Measurements from ENCODE around the gene VPS4B.

GRCh38 chr18:63387861-63388260 lies 34.4 kb downstream of the VPS4B start:
- TF ChIP-seq, protein P1, sequence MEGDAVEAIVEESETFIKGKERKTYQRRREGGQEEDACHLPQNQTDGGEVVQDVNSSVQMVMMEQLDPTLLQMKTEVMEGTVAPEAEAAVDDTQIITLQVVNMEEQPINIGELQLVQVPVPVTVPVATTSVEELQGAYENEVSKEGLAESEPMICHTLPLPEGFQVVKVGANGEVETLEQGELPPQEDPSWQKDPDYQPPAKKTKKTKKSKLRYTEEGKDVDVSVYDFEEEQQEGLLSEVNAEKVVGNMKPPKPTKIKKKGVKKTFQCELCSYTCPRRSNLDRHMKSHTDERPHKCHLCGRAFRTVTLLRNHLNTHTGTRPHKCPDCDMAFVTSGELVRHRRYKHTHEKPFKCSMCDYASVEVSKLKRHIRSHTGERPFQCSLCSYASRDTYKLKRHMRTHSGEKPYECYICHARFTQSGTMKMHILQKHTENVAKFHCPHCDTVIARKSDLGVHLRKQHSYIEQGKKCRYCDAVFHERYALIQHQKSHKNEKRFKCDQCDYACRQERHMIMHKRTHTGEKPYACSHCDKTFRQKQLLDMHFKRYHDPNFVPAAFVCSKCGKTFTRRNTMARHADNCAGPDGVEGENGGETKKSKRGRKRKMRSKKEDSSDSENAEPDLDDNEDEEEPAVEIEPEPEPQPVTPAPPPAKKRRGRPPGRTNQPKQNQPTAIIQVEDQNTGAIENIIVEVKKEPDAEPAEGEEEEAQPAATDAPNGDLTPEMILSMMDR (IDR thresholded peaks at IDR 0.05), result no peak
- TF ChIP-seq POLR2AphosphoS5 (IDR thresholded peaks at IDR 0.05), result no peak
